HepG2 (cell line): Measurements from ENCODE around the gene GTPBP6. TPM values are rescaled to one million over a fixed set of nuclear protein-coding genes. Genes with fewer than 3 reads are reported as not detected.

Experiments
- ATAC-seq: fragments of 200-7000 bp; cut with Tn5 transposase; 3 replicates; pipeline ENCODE4 v1.9.1; 2020; ENCODE audit warnings: mild to moderate bottlenecking, moderate library complexity
- BruUV-seq: library from RNA; stranded (reverse); fragments of 400-500 nt; replicated peaks from 2 replicates; lab custom pipeline; 2021; lab: Mats Ljungman, UMichigan
- CTCF ChIA-PET: fragments of 300-600 bp; formaldehyde crosslinking; extraction: SDS; loops from one replicate; lab custom pipeline; 2021; ENCODE audit warnings: low total read pairs, inconsistent platforms, low intra/inter-chr PET ratio; lab: Yijun Ruan, JAX
- POLR2A ChIA-PET: fragments of 350-600 bp; sonication (Branson Sonifier 250); formaldehyde crosslinking; loops from one replicate; lab custom pipeline; 2020; ENCODE audit warnings: antibody characterized with exemption, inconsistent platforms; lab: Yijun Ruan, JAX
- DNase-seq: peaks from one replicate; pipeline ENCODE4 v3.0.0-alpha.2; 2015; ENCODE audit warnings: low spot score
- FAIRE-seq: peaks from 3 replicates; lab custom pipeline; 2011; peaks lifted over from hg19 to GRCh38; lab: Jason Lieb, UNC
- H2AFZ ChIP-seq: one replicate; pipeline ENCODE4 v1.6.1; 2011; ENCODE audit warnings: low read length, inconsistent platforms
- H3K27ac ChIP-seq: fragments of 300-600 bp; 3 replicates; pipeline ENCODE4 v1.8.0; 2011; ENCODE audit warnings: mixed run types, mild to moderate bottlenecking, mixed read lengths, low read length, inconsistent platforms; ENCODE audit not compliant: insufficient read depth; ENCODE audit errors: extremely low read length
- H3K27me3 ChIP-seq, 2 experiments: fragments of 200-600 bp in 1 of 2; 2 replicates in 1 of 2; 3 replicates in 1 of 2; pipeline versions ENCODE4 v1.6.0 to v1.8.0; 2011; ENCODE audit warnings: low read length in 2 of 2, mild to moderate bottlenecking in 2 of 2, moderate library complexity in 2 of 2, inconsistent platforms in 1 of 2; ENCODE audit not compliant: insufficient read depth in 2 of 2, control insufficient read depth in 1 of 2
- H3K36me3 ChIP-seq, 2 experiments: fragments of 200-600 bp in 1 of 2; replicated peaks in 1 of 2; 2 replicates in 1 of 2; 3 replicates in 1 of 2; pipeline versions ENCODE4 v1.5.1 to v1.8.0; 2011; ENCODE audit warnings: low read length in 2 of 2, inconsistent platforms in 1 of 2; ENCODE audit not compliant: insufficient read depth in 2 of 2, control insufficient read depth in 1 of 2
- H3K4me1 ChIP-seq: 2 replicates; pipeline ENCODE4 v1.5.1; 2012; ENCODE audit warnings: low read length, inconsistent platforms; ENCODE audit not compliant: insufficient read depth
- H3K4me2 ChIP-seq: 2 replicates; pipeline ENCODE4 v1.6.0; 2011; ENCODE audit warnings: low read depth, low read length, inconsistent platforms
- H3K4me3 ChIP-seq, 3 experiments: fragments of 200-600 bp in 1 of 3; sonication (generic), shearing (Covaris generic) in 1 of 3; replicated peaks in 1 of 3; 2 replicates each; pipeline ENCODE4 v1.5.1; 2011 to 2016; ENCODE audit warnings: low read length in 3 of 3, inconsistent platforms in 2 of 3, low read depth in 2 of 3, mild to moderate bottlenecking in 2 of 3, control low read depth in 1 of 3, mixed read lengths in 1 of 3; ENCODE audit not compliant: insufficient read depth in 1 of 3
- H3K79me2 ChIP-seq: one replicate; pipeline ENCODE4 v1.6.1; 2011; ENCODE audit warnings: low read length, inconsistent platforms; ENCODE audit not compliant: insufficient read depth
- H3K9ac ChIP-seq: 2 replicates; pipeline ENCODE4 v1.6.0; 2011; ENCODE audit warnings: mild to moderate bottlenecking, low read depth, low read length, inconsistent platforms; ENCODE audit not compliant: insufficient read depth
- H3K9me3 ChIP-seq: 2 replicates; pipeline ENCODE4 v1.5.1; 2012; ENCODE audit warnings: mild to moderate bottlenecking, low read length
- H4K20me1 ChIP-seq: 2 replicates; pipeline ENCODE4 v1.6.0; 2011; ENCODE audit warnings: inconsistent platforms, mild to moderate bottlenecking, low read length, moderate library complexity; ENCODE audit not compliant: insufficient read depth
- ATF6 ChIP-seq: sonication (generic); formaldehyde crosslinking; conservative IDR thresholded peaks from 2 replicates; pipeline ENCODE4 v1.4.0; 2020; ENCODE audit warnings: missing genetic modification reagents
- FOXO1 ChIP-seq: sonication (generic); formaldehyde crosslinking; IDR thresholded peaks from 2 replicates; pipeline ENCODE4 v1.4.0; 2020; ENCODE audit warnings: missing genetic modification reagents
- HNRNPLL ChIP-seq: fragments of 200-400 bp; formaldehyde crosslinking; IDR thresholded peaks from 2 replicates; pipeline ENCODE4 v1.6.1; 2017; ENCODE audit warnings: mild to moderate bottlenecking, low read depth, low read length; ENCODE audit not compliant: poor library complexity, severe bottlenecking
- MAFK ChIP-seq, 2 experiments: IDR thresholded peaks in 1 of 2; conservative IDR thresholded peaks in 1 of 2; 2 replicates each; pipeline ENCODE4 v1.6.1; 2011; ENCODE audit warnings: improper control_type of control experiment in 2 of 2, low read length in 2 of 2
- NR2F6 ChIP-seq, 2 experiments: IDR thresholded peaks; 2 replicates each; pipeline ENCODE4 v1.6.1; 2016; ENCODE audit warnings: antibody characterized with exemption in 1 of 2, mild to moderate bottlenecking in 1 of 2
- RBFOX2 ChIP-seq: fragments of 200-400 bp; formaldehyde crosslinking; IDR thresholded peaks from 2 replicates; pipeline ENCODE4 v1.6.1; 2017; ENCODE audit warnings: low read depth, mild to moderate bottlenecking, low read length
- SMC3 ChIP-seq: IDR thresholded peaks from 2 replicates; pipeline ENCODE4 v1.6.1; 2011; ENCODE audit warnings: low read length, improper control_type of control experiment
- TFAP4 ChIP-seq: sonication (generic); IDR thresholded peaks from 2 replicates; pipeline ENCODE4 v1.6.1; 2016; ENCODE audit warnings: low read depth, borderline replicate concordance
- YEATS2 ChIP-seq: sonication (generic); formaldehyde crosslinking; IDR thresholded peaks from 2 replicates; pipeline ENCODE4 v1.4.0; 2020; ENCODE audit warnings: missing genetic modification reagents, borderline replicate concordance
- ZC3H13 ChIP-seq: sonication (generic); formaldehyde crosslinking; IDR thresholded peaks from 2 replicates; pipeline ENCODE4 v1.8.1; 2023; ENCODE audit warnings: mild to moderate bottlenecking, missing genetic modification reagents, moderate library complexity
- ZNF121 ChIP-seq: sonication (generic); formaldehyde crosslinking; IDR thresholded peaks from 2 replicates; pipeline ENCODE4 v1.5.0; 2020; ENCODE audit warnings: mild to moderate bottlenecking, missing genetic modification reagents
- WGBS: methylation state at CpG from one replicate; pipeline ENCODE4 v1.1.6; 2017; ENCODE audit warnings: low lambda C conversion rate; 5-methylcytosine and 5-hydroxymethylcytosine counted together
- in situ Hi-C: cut with HindIII; loops from 2 replicates; pipeline ENCODE4 v1.10.0; 2017; ENCODE audit warnings: low pct_unique_long_range_greater_than_20kb; ENCODE audit not compliant: extremely low pct_ligation_motif_present
- intact Hi-C: fragments of 100-400 bp; cut with micrococcal nuclease; formaldehyde crosslinking; loops from one replicate; pipeline ENCODE4 v1.10.0; 2022; ENCODE audit not compliant: unreplicated experiment
- polyA plus RNA-seq, 8 experiments: library from polyadenylated mRNA; depleted of rRNA in 3 of 8; stranded (reverse) in 7 of 8; unstranded in 1 of 8; fragments of >200 nt; fragmentation: Illumina TruSeq in 4 of 8; extraction: Trizol in 4 of 8; gene quantifications; 2 replicates each; pipeline versions ENCODE4 v1.2.1 to v1.2.3, GENCODE V29; 2011 to 2016; ENCODE audit warnings: low read depth in 4 of 8, missing spikeins in 1 of 8, mixed read lengths in 1 of 8; ENCODE audit not compliant: insufficient read depth in 1 of 8
- total RNA-seq, 5 experiments: library from RNA; depleted of rRNA; stranded (reverse); fragments of >200 nt; fragmentation: Illumina TruSeq; extraction: Trizol; gene quantifications; 2 replicates each; pipeline ENCODE4 v1.2.3, GENCODE V29; 2016; ENCODE audit warnings: low read depth in 1 of 5
- TF ChIP-seq, protein P1 (sequence below): sonication (generic); formaldehyde crosslinking; conservative IDR thresholded peaks from 2 replicates; pipeline ENCODE4 v1.8.0; 2022; ENCODE audit warnings: missing genetic modification reagents
- TF ChIP-seq, protein P2 (sequence below): sonication (generic); formaldehyde crosslinking; IDR thresholded peaks from 2 replicates; pipeline ENCODE4 v1.5.0; 2020; ENCODE audit warnings: mild to moderate bottlenecking, missing genetic modification reagents, borderline replicate concordance
- TF ChIP-seq, protein P3 (sequence below): sonication (generic); formaldehyde crosslinking; IDR thresholded peaks from 2 replicates; pipeline ENCODE4 v1.5.0; 2020; ENCODE audit warnings: mild to moderate bottlenecking, missing genetic modification reagents

The GTPBP6 gene
- total and polyA plus RNA-seq, 2 of the 13 experiments (the other 11 are each of a cell fraction or from before 2014, with no cell fraction given), result 20.2 to 39.6 TPM

DNA sequence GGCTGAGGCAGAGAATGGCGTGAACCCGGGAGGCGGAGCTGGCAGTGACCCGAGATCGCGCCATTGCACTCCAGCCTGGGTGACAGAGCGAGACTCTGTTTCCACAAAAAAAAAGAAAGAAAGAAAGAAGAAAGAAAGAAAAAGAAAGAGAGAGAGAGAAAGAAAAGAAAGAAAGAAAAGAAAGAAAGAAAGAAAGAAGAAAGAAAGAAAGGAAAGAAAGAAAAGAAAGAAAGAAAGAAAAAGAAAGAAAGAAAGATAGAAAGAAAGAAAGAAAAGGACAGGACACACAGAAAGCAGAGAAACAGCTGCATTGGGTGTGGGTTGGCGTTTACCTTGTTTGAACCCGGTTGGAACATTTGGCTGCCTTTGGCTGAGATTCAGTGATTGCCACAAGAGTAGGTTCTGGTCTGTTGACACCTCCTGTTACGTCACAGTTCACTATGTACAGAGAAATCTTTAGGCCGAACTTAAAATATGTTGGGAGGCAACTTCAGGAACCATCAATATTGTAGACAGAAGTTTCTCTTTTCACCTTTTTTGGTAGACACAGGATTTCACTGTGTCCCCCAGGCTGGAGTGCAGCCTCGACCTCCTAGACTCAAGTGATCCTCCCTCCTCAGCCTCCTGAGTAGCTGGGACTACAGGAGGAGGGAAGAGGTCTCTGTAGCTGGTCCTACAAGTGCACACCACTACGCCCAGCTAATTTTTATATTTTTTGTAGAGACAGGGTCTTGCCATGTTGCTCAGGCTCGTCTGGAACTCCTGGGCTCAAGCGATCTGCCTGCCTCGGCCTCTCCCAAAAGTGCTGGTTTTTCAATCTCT lies 53.8 kb downstream of the GTPBP6 start:
- Histone ChIP-seq H3K4me3 (no peak overlapping the region), H3K79me2 (no peaks in the 10 kb centered on the region), H3K9me3 (no peaks in the 10 kb centered on the region), H2AFZ (no peak overlapping the region), H3K9ac (no peak overlapping the region), H4K20me1 (no peaks in the 10 kb centered on the region), H3K4me2 (peak overlapping the region; percentile 32; the same call in 1 of the 2 replicates), H3K36me3 (no peaks in the 10 kb centered on the region), H3K27me3 (no peaks in the 10 kb centered on the region), H3K27ac (peak overlapping the region; percentile 57), H3K4me1 (peaks cover 52% of the 10 kb centered on the region)
- WGBS, result 56% methylated on average over 16 of the region's 16 CpGs
- ChIA-PET POLR2A (no interaction called here), CTCF (no interaction called here)
- peak; percentile 63 for FAIRE-seq
- peak; percentile 12; the same call in 2 of the 3 replicates for ATAC-seq
- in situ Hi-C loops (no loop called here), intact Hi-C loops (no loop called here)
- no TSS peak for BruUV-seq
- peak; percentile 71 for DNase-seq
- TF ChIP-seq MAFK (conservative IDR thresholded peaks at IDR 0.05 in 1 of 2, IDR thresholded peaks at IDR 0.05 in 1 of 2; ENCODE audit: low read length in 2 of 2), result no peak
- no peak for TF ChIP-seq YEATS2 (CRISPR knock-in tag)
- TF ChIP-seq, protein P1, sequence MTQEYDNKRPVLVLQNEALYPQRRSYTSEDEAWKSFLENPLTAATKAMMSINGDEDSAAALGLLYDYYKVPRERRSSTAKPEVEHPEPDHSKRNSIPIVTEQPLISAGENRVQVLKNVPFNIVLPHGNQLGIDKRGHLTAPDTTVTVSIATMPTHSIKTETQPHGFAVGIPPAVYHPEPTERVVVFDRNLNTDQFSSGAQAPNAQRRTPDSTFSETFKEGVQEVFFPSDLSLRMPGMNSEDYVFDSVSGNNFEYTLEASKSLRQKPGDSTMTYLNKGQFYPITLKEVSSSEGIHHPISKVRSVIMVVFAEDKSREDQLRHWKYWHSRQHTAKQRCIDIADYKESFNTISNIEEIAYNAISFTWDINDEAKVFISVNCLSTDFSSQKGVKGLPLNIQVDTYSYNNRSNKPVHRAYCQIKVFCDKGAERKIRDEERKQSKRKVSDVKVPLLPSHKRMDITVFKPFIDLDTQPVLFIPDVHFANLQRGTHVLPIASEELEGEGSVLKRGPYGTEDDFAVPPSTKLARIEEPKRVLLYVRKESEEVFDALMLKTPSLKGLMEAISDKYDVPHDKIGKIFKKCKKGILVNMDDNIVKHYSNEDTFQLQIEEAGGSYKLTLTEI, result no peak
- TF ChIP-seq, protein P2, sequence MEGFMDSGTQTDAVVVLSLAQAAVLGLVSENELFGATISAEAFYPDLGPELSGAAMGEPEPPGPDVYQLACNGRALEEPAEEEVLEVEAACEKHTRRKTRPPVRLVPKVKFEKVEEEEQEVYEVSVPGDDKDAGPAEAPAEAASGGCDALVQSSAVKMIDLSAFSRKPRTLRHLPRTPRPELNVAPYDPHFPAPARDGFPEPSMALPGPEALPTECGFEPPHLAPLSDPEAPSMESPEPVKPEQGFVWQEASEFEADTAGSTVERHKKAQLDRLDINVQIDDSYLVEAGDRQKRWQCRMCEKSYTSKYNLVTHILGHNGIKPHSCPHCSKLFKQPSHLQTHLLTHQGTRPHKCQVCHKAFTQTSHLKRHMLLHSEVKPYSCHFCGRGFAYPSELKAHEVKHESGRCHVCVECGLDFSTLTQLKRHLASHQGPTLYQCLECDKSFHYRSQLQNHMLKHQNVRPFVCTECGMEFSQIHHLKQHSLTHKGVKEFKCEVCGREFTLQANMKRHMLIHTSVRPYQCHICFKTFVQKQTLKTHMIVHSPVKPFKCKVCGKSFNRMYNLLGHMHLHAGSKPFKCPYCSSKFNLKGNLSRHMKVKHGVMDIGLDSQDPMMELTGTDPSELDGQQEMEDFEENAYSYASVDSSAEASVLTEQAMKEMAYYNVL (CRISPR knock-in tag), result peak; percentile 83; the same call in 1 of the 2 replicates
- TF ChIP-seq TFAP4, result 0 out of 2 replicates have a peak, but pooled peaks have one; percentile 16
- no peak for TF ChIP-seq ATF6 (CRISPR knock-in tag)
- no peak for TF ChIP-seq FOXO1 (CRISPR knock-in tag)
- TF ChIP-seq, protein P3, sequence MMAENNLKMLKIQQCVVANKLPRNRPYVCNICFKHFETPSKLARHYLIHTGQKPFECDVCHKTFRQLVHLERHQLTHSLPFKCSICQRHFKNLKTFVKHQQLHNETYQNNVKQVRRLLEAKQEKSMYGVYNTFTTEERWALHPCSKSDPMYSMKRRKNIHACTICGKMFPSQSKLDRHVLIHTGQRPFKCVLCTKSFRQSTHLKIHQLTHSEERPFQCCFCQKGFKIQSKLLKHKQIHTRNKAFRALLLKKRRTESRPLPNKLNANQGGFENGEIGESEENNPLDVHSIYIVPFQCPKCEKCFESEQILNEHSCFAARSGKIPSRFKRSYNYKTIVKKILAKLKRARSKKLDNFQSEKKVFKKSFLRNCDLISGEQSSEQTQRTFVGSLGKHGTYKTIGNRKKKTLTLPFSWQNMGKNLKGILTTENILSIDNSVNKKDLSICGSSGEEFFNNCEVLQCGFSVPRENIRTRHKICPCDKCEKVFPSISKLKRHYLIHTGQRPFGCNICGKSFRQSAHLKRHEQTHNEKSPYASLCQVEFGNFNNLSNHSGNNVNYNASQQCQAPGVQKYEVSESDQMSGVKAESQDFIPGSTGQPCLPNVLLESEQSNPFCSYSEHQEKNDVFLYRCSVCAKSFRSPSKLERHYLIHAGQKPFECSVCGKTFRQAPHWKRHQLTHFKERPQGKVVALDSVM (CRISPR knock-in tag), result peak; percentile 99
- no peak for TF ChIP-seq ZNF121 (CRISPR knock-in tag)
- no peak for TF ChIP-seq RBFOX2
- no peak for TF ChIP-seq SMC3
- TF ChIP-seq ZC3H13 (CRISPR knock-in tag), result no peak
- no peak for TF ChIP-seq HNRNPLL
- TF ChIP-seq NR2F6 (IDR thresholded peaks at IDR 0.05), result no peak; the same call in 1 of the 2 replicates
- TF ChIP-seq NR2F6 (CRISPR knock-in tag; IDR thresholded peaks at IDR 0.05), result peak; percentile 43; the same call in 1 of the 2 replicates
